Neural progenitor cell (in vitro differentiated cells): ENCODE results near the gene CEP95. TPM values are rescaled to one million over a fixed set of nuclear protein-coding genes. Genes with fewer than 3 reads are reported as not detected.

ENCODE experiments used
- DNase-seq: peaks from one replicate; pipeline ENCODE4 v3.0.0-alpha.2; 2016; ENCODE audit warnings: low spot score
- H2AFZ ChIP-seq: fragments of 200-600 bp; sonication (generic); replicated peaks from 2 replicates; pipeline ENCODE4 v1.6.1; 2016; ENCODE audit warnings: antibody characterized with exemption
- H3F3A ChIP-seq: fragments of 200-600 bp; sonication (generic); 2 replicates; pipeline ENCODE4 v1.6.1; 2016; ENCODE audit warnings: antibody characterized with exemption, low read depth
- H3K27ac ChIP-seq: fragments of 200-600 bp; sonication (generic); 2 replicates; pipeline ENCODE4 v1.5.1; 2016; ENCODE audit warnings: mild to moderate bottlenecking
- H3K27me3 ChIP-seq: fragments of 200-600 bp; sonication (generic); 2 replicates; pipeline ENCODE4 v1.6.1; 2016; ENCODE audit warnings: mild to moderate bottlenecking, moderate library complexity
- H3K36me3 ChIP-seq: fragments of 200-600 bp; sonication (generic); 2 replicates; pipeline ENCODE4 v1.5.1; 2016
- H3K4me1 ChIP-seq: fragments of 200-600 bp; sonication (generic); 2 replicates; pipeline ENCODE4 v1.6.1; 2016; ENCODE audit warnings: mixed run types
- H3K4me2 ChIP-seq: fragments of 200-600 bp; sonication (generic); 2 replicates; pipeline ENCODE4 v1.6.1; 2016
- H3K4me3 ChIP-seq: fragments of 200-600 bp; sonication (generic); 2 replicates; pipeline ENCODE4 v1.5.1; 2016
- H3K79me2 ChIP-seq: fragments of 200-600 bp; sonication (generic); 2 replicates; pipeline ENCODE4 v1.6.1; 2016; ENCODE audit warnings: low read depth
- H3K9ac ChIP-seq: fragments of 200-600 bp; sonication (generic); 2 replicates; pipeline ENCODE4 v1.6.1; 2016
- H3K9me3 ChIP-seq: fragments of 200-600 bp; sonication (generic); 2 replicates; pipeline ENCODE4 v1.5.1; 2016; ENCODE audit warnings: low read depth
- H4K20me1 ChIP-seq: fragments of 200-600 bp; sonication (generic); 2 replicates; pipeline ENCODE4 v1.6.1; 2016; ENCODE audit warnings: low read depth
- H3K27ac Mint-ChIP-seq: 3 replicates; pipeline ENCODE4 v1.8.0; 2021; ENCODE audit warnings: mixed read lengths
- H3K27me3 Mint-ChIP-seq: 2 replicates; pipeline ENCODE4 v1.8.0; 2022; ENCODE audit warnings: low read depth, mild to moderate bottlenecking, inconsistent platforms, moderate library complexity, mixed read lengths; ENCODE audit not compliant: insufficient read depth
- H3K36me3 Mint-ChIP-seq: 3 replicates; pipeline ENCODE4 v1.8.0; 2021; ENCODE audit warnings: mixed read lengths
- H3K4me1 Mint-ChIP-seq: 3 replicates; pipeline ENCODE4 v1.8.0; 2021; ENCODE audit warnings: mixed read lengths
- H3K4me3 Mint-ChIP-seq: 3 replicates; pipeline ENCODE4 v1.8.0; 2021; ENCODE audit warnings: mild to moderate bottlenecking, moderate library complexity, mixed read lengths
- H3K9me3 Mint-ChIP-seq: 3 replicates; pipeline ENCODE4 v1.8.0; 2020; ENCODE audit warnings: mixed read lengths
- CTCF ChIP-seq: fragments of 200-600 bp; sonication (generic); IDR thresholded peaks from 2 replicates; pipeline ENCODE4 v1.5.1; 2017; ENCODE audit warnings: antibody characterized with exemption, mild to moderate bottlenecking
- EZH2 ChIP-seq: fragments of 200-600 bp; sonication (generic); IDR thresholded peaks from 2 replicates; pipeline ENCODE4 v1.6.1; 2017; ENCODE audit warnings: antibody characterized with exemption, mild to moderate bottlenecking, moderate library complexity
- EZH2phosphoT487 ChIP-seq: fragments of 200-600 bp; sonication (generic); IDR thresholded peaks from 2 replicates; pipeline ENCODE4 v1.6.1; 2017; ENCODE audit warnings: antibody characterized with exemption
- total RNA-seq: library from RNA; depleted of rRNA; stranded (reverse); fragments of >200 nt; gene quantifications from 2 replicates; pipeline ENCODE4 v1.2.3, GENCODE V29; 2015; ENCODE audit warnings: low replicate concordance

Gene CEP95
- total RNA-seq, 1 donor from 2014 or later: 76.9 TPM

GRCh38 chr17:64509179-64509578, 2.4 kb downstream of the CEP95 start:
- Histone ChIP-seq H3F3A (peaks cover 24% of the 10 kb centered on the region), H4K20me1 (peaks cover 42% of the 10 kb centered on the region), H3K9ac (no peak overlapping the region), H3K4me3 (no peak overlapping the region), H3K27ac (no peak overlapping the region), H3K36me3 (peaks cover 28% of the 10 kb centered on the region), H3K9me3 (no peaks in the 10 kb centered on the region), H3K4me1 (peaks cover 12% of the 10 kb centered on the region), H2AFZ (no peak overlapping the region), H3K27me3 (no peaks in the 10 kb centered on the region), H3K4me2 (peak overlapping the region; percentile 96), H3K79me2 (peaks cover 93% of the 10 kb centered on the region)
- H3K27ac Mint-ChIP-seq: no peak overlapping the region
- H3K9me3 Mint-ChIP-seq: no peaks in the 10 kb centered on the region
- peaks cover 28% of the 10 kb centered on the region for H3K36me3 Mint-ChIP-seq
- DNase-seq: no peak
- peaks cover 12% of the 10 kb centered on the region for H3K27me3 Mint-ChIP-seq
- peaks cover 23% of the 10 kb centered on the region for H3K4me1 Mint-ChIP-seq
- TF ChIP-seq CTCF (no peak), EZH2phosphoT487 (no peak), EZH2 (no peak)
- no peak overlapping the region for H3K4me3 Mint-ChIP-seq

GRCh38 chr17:64515419-64515818, 8.6 kb downstream of the CEP95 start:
- H3K27ac Mint-ChIP-seq: no peak overlapping the region
- H3K36me3 ChIP-seq: peaks cover 35% of the 10 kb centered on the region
- no peak overlapping the region for H3K4me3 Mint-ChIP-seq
- TF ChIP-seq CTCF: no peak
- TF ChIP-seq EZH2: no peak
- TF ChIP-seq EZH2phosphoT487: no peak
- no peaks in the 10 kb centered on the region for H3K9me3 ChIP-seq
- no peak overlapping the region for H3K4me3 ChIP-seq
- no peaks in the 10 kb centered on the region for H3K4me1 ChIP-seq
- no peaks in the 10 kb centered on the region for H3K4me1 Mint-ChIP-seq
- peaks cover 62% of the 10 kb centered on the region for H3K79me2 ChIP-seq
- DNase-seq: no peak
- peaks cover 39% of the 10 kb centered on the region for H3K36me3 Mint-ChIP-seq
- no peak overlapping the region for H3K9ac ChIP-seq
- no peak overlapping the region for H3K27ac ChIP-seq
- no peaks in the 10 kb centered on the region for H3K27me3 ChIP-seq
- no peaks in the 10 kb centered on the region for H3K9me3 Mint-ChIP-seq
- peaks cover 10% of the 10 kb centered on the region for H4K20me1 ChIP-seq
- no peak overlapping the region for H2AFZ ChIP-seq
- H3K27me3 Mint-ChIP-seq: no peaks in the 10 kb centered on the region
- H3F3A ChIP-seq: no peaks in the 10 kb centered on the region
- no peak overlapping the region for H3K4me2 ChIP-seq

- H3K27ac ChIP-seq: no peak overlapping the region
- H3K4me2 ChIP-seq: no peak overlapping the region
- peaks cover 37% of the 10 kb centered on the region for H3K36me3 Mint-ChIP-seq
Measured at GRCh38 chr17:64515829-64516228, 9.1 kb downstream of the CEP95 start.

More at GRCh38 chr17:64515829-64516228, 9.1 kb downstream of the CEP95 start:
- H3K9ac ChIP-seq: no peak overlapping the region
- no peaks in the 10 kb centered on the region for H3K27me3 ChIP-seq
- H4K20me1 ChIP-seq: peaks cover 10% of the 10 kb centered on the region
- TF ChIP-seq CTCF (no peak), EZH2phosphoT487 (no peak), EZH2 (no peak)
- no peaks in the 10 kb centered on the region for H3F3A ChIP-seq
- Mint-ChIP-seq H3K4me1 (no peaks in the 10 kb centered on the region), H3K27me3 (no peaks in the 10 kb centered on the region), H3K9me3 (no peaks in the 10 kb centered on the region), H3K27ac (no peak overlapping the region), H3K4me3 (no peak overlapping the region)
- no peaks in the 10 kb centered on the region for H3K4me1 ChIP-seq
- no peak overlapping the region for H2AFZ ChIP-seq
- peaks cover 58% of the 10 kb centered on the region for H3K79me2 ChIP-seq
- H3K36me3 ChIP-seq: peaks cover 35% of the 10 kb centered on the region
- DNase-seq: no peak
- H3K9me3 ChIP-seq: no peaks in the 10 kb centered on the region
- H3K4me3 ChIP-seq: no peak overlapping the region
